KOPT-K1 (cell line): ENCODE results near the gene IKZF1.

ENCODE experiments used
- H3K27ac ChIP-seq: fragments of 200-600 bp; sonication (generic); 2 replicates; pipeline ENCODE4 v1.5.1; 2016; ENCODE audit warnings: antibody characterized with exemption, mild to moderate bottlenecking, low read depth, low read length; ENCODE audit not compliant: poor library complexity, severe bottlenecking
- H3K36me3 ChIP-seq: fragments of 200-600 bp; sonication (generic); 2 replicates; pipeline ENCODE4 v1.5.1; 2017; ENCODE audit warnings: antibody characterized with exemption, mild to moderate bottlenecking, low read length, moderate library complexity; ENCODE audit not compliant: insufficient read depth
- H3K9me3 ChIP-seq: fragments of 200-600 bp; sonication (generic); 2 replicates; pipeline ENCODE4 v1.5.1; 2017; ENCODE audit warnings: antibody characterized with exemption, low read length, mild to moderate bottlenecking; ENCODE audit not compliant: insufficient read depth, poor library complexity, severe bottlenecking

IKZF1 gene

DNA sequence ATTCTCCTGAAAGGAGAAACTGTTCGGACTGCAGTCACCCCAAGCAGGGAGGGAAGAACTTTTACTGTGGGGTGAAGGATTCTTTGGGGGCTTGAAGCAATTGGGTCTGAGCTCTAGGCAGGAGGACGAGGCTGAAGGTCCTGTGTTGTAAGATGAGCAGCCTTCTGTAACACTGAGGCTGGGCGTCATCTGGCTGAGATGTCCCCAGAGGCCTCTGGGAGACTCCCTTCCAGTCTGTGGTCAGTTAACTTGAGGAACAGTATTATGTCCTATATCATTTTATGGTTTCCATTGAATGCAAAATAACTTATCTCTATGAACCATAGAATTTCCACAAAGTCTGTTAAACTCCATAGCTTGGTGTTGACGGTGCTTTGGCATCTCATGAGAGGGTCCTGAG is 119.3 kb downstream of the IKZF1 start:
- Histone ChIP-seq H3K36me3 (no peaks in the 10 kb centered on the region; the same call in 1 of the 2 replicates), H3K27ac (no peak overlapping the region), H3K9me3 (no peaks in the 10 kb centered on the region)

DNA sequence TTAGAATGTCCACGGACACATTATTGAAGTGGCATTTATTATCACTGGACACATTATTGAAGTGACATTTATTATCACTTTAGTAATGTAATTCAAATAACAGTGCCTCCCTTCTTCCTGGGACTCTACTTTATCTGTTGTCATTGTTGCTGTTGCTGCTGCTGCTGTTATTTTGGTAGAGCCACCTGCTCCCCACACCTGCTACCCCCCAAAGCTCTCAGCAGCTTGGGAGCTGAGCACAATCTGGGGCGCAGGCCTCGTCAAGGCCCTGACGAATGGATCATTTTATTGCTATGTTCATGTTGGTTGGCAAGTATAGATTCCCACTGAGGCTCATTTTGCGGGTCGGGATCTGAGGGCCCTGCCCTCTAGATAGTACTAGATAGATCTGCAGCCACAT is 120.8 kb downstream of the IKZF1 start:
- Histone ChIP-seq H3K27ac (no peak overlapping the region), H3K9me3 (no peaks in the 10 kb centered on the region), H3K36me3 (no peaks in the 10 kb centered on the region; the same call in 1 of the 2 replicates)

- Histone ChIP-seq H3K27ac (no peak overlapping the region), H3K36me3 (no peaks in the 10 kb centered on the region; the same call in 1 of the 2 replicates), H3K9me3 (no peaks in the 10 kb centered on the region)
Measured at GRCh38 chr7:50426280-50427045, 121.9 kb downstream of the IKZF1 start.

- no peaks in the 10 kb centered on the region for H3K9me3 ChIP-seq
Measured at GRCh38 chr7:50427518-50427917, 123.0 kb downstream of the IKZF1 start.

GRCh38 chr7:50428911-50429310 is 124.4 kb downstream of the IKZF1 start:
- no peaks in the 10 kb centered on the region; the same call in 1 of the 2 replicates for H3K36me3 ChIP-seq
- H3K27ac ChIP-seq: no peak overlapping the region
- no peaks in the 10 kb centered on the region for H3K9me3 ChIP-seq

More at GRCh38 chr7:50427518-50427917, 123.0 kb downstream of the IKZF1 start:
- no peak overlapping the region for H3K27ac ChIP-seq
- no peaks in the 10 kb centered on the region; the same call in 1 of the 2 replicates for H3K36me3 ChIP-seq

GRCh38 chr7:50431316-50431715 is 126.8 kb downstream of the IKZF1 start:
- no peaks in the 10 kb centered on the region; the same call in 1 of the 2 replicates for H3K36me3 ChIP-seq

DNA sequence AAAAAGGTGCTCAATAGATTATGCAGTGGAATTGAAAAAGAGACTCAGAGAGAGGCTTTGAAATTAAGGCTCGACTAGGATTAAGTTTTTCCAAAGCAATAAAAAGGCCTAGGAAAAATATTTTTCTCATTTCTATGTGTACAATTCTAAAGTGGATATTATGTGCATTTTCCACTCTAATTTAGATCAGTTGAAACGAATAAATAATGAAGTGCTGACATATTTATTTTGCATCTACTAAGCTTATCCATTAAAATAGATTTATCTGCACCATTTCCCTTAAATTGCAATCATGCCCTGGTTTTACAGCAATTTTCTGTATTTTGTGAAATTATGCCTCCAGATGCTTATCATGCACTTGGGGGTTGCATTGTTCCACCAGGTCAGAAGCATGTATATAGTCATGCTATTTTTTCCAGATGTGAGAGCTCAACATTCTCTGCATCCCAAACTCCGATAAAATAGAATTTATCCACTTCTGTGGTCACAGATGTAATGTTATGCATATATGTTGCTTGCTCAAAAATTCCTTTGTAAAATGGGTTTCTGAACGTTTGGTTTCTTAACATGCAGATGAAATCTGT is 127.3 kb downstream of the IKZF1 start:
- H3K27ac ChIP-seq: no peak overlapping the region
- peaks cover 4% of the 10 kb centered on the region for H3K36me3 ChIP-seq
- no peaks in the 10 kb centered on the region for H3K9me3 ChIP-seq

More at GRCh38 chr7:50431316-50431715, 126.8 kb downstream of the IKZF1 start:
- Histone ChIP-seq H3K27ac (no peak overlapping the region), H3K9me3 (no peaks in the 10 kb centered on the region)

DNA sequence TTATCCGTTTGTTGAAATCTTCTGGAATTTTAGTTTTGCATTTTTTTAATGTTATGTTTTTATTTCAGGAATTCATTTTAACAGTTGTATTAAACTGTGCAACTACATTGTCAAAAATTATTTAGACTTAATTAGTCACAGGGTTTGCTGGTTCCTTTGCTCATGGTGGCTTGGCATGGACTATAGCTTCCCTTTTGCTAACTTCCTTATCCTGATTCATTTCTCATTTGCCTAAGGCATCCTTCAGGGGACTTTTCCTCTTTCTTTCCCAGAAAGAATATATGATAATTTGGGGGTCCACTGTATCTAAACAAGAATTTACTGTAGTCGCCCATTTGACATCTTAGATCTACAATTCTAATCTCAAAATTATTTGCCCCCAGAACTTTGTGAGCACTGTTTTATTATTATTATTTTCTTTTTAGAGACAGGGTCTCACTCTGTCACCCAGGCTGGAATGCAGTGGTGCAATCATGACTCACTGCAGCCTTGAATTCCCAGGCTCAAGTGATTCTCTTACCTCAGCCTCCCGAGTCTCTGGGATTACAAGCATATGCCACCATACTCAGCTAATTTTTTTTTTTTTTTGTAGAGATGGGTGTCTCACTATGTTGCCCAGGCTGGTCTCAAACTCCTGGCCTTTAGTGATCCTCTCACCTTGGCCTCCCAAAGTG is 131.8 kb downstream of the IKZF1 start:
- Histone ChIP-seq H3K9me3 (no peaks in the 10 kb centered on the region), H3K27ac (no peak overlapping the region), H3K36me3 (peaks cover 49% of the 10 kb centered on the region)

GRCh38 chr7:50446542-50446960 is 142.0 kb downstream of the IKZF1 start:
- Histone ChIP-seq H3K36me3 (peaks cover 67% of the 10 kb centered on the region), H3K27ac (no peak overlapping the region), H3K9me3 (no peaks in the 10 kb centered on the region)

GRCh38 chr7:50448823-50449222 is 144.3 kb downstream of the IKZF1 start:
- Histone ChIP-seq H3K36me3 (peaks cover 45% of the 10 kb centered on the region), H3K9me3 (no peaks in the 10 kb centered on the region), H3K27ac (peak overlapping the region; percentile 79)

- Histone ChIP-seq H3K27ac (peak overlapping the region; percentile 79), H3K36me3 (peaks cover 38% of the 10 kb centered on the region), H3K9me3 (no peaks in the 10 kb centered on the region)
Measured at GRCh38 chr7:50449501-50449880, 145.0 kb downstream of the IKZF1 start.

DNA sequence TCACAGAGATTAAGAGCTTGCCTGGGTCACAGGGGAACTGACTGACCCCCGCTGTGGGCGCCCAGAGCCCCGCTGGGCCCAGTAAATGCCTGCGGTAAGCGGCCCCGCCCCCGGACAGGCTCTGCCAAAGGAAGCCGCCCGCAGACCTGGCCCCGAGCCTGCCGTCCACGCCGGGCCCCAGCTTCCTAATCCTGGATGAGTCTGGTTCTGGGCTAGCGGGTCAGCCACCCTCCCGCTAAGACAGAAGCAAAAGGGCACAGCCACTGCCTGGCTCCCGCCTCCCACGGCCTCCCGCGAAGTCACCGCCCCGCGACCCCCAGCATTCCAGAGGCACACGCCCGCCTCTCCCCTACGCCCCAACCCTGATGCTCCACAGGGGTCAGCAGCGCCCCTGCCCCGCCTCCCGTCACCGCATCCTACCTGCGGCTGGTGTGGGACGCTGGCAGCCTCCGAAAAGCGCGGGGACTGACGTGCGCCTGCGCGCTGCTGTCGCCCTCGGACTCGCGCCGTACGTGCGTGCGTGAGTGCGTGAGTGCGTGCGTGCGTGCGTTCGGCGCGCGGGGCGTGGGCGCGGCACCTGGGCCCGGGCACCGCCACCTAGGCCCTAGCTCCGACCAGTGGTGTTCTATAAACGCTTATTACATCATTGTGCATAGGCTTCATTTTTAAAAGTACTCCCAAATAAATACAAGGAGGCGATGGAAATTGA is 145.5 kb downstream of the IKZF1 start, which contains the start of gene FIGNL1:
FIGNL1 (minus strand) TSS at position 470 of the 709 bp plus-strand sequence. CDS start 3,063 bp downstream, outside the sequence.
- Histone ChIP-seq H3K9me3 (no peaks in the 10 kb centered on the region), H3K36me3 (peaks cover 33% of the 10 kb centered on the region), H3K27ac (peak within 1 kb of the TSS; percentile 79)

DNA sequence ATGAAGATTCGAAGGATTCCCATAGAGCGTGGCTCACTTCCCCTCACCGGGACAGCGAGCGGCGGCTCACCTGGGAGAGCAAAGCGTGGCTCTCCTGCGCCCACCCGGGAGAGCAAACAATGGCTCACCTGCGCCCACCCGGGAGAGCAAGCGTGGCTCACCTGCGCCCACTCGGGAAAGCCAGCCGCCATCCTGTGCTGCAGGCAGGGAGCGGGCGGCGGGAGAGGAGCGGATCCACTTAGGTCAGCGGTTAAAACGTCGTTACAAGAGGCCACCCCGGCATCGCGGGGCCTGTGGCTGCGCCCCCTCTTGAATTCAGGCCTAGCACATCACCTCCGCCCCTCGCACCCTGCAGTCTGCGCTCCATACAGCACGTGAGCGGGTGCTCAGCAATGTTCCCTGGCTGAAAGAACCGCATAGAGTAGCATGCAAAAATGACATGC is 146.1 kb downstream of the IKZF1 start:
- peak overlapping the region; percentile 79 for H3K27ac ChIP-seq
- no peaks in the 10 kb centered on the region for H3K9me3 ChIP-seq
- H3K36me3 ChIP-seq: peaks cover 27% of the 10 kb centered on the region
